IMR-90 (cell line): ENCODE results near the gene SYT17. TPM values are rescaled to one million over a fixed set of nuclear protein-coding genes. Genes with fewer than 3 reads are reported as not detected.

ENCODE experiments used
- ATAC-seq: fragments of 200-7000 bp; cut with Tn5 transposase; 2 replicates; pipeline ENCODE4 v1.9.1; 2020; ENCODE audit warnings: low read depth, mild to moderate bottlenecking, moderate library complexity
- BruUV-seq: library from RNA; stranded (reverse); fragments of 400-500 nt; replicated peaks from 2 replicates; lab custom pipeline; 2021; lab: Mats Ljungman, UMichigan
- CTCF ChIA-PET: fragments of 300-600 bp; formaldehyde crosslinking; extraction: SDS; loops from one replicate; lab custom pipeline; 2021; ENCODE audit warnings: antibody characterized with exemption; lab: Yijun Ruan, JAX
- POLR2A ChIA-PET: fragments of 300-600 bp; sonication (Branson Sonifier 250); formaldehyde crosslinking; loops from one replicate; lab custom pipeline; 2022; ENCODE audit warnings: antibody characterized with exemption; ENCODE audit not compliant: unreplicated experiment; lab: Charles Lee
- DNase-seq: peaks from one replicate; pipeline ENCODE4 v3.0.0; 2013
- H2AFZ ChIP-seq: replicated peaks from 2 replicates; pipeline ENCODE3; 2013; ENCODE audit warnings: low read length, mild to moderate bottlenecking; ENCODE audit not compliant: poor library complexity
- H2AK5ac ChIP-seq: 2 replicates; pipeline ENCODE4 v1.6.1; 2013; ENCODE audit warnings: low read depth, low read length, inconsistent platforms
- H2AK9ac ChIP-seq: replicated peaks from 2 replicates; pipeline ENCODE3; 2013; ENCODE audit warnings: mild to moderate bottlenecking, low read depth, low read length, moderate library complexity; ENCODE audit not compliant: poor library complexity
- H2BK120ac ChIP-seq: 2 replicates; pipeline ENCODE4 v1.6.1; 2013; ENCODE audit warnings: low read depth, low read length, inconsistent platforms
- H2BK15ac ChIP-seq: 3 replicates; pipeline ENCODE4 v1.6.1; 2013; ENCODE audit warnings: low read depth, low read length, inconsistent platforms
- H2BK20ac ChIP-seq: 2 replicates; pipeline ENCODE4 v1.6.1; 2013; ENCODE audit warnings: low read depth, mild to moderate bottlenecking, inconsistent platforms, low read length, moderate library complexity
- H2BK5ac ChIP-seq: 2 replicates; pipeline ENCODE4 v1.6.1; 2013; ENCODE audit warnings: mild to moderate bottlenecking, low read depth, low read length, inconsistent platforms; ENCODE audit not compliant: poor library complexity, severe bottlenecking
- H3K14ac ChIP-seq: replicated peaks from 2 replicates; pipeline ENCODE4 v1.6.1; 2013; ENCODE audit warnings: low read depth, low read length, inconsistent platforms
- H3K18ac ChIP-seq: 2 replicates; pipeline ENCODE4 v1.6.1; 2013; ENCODE audit warnings: low read depth, low read length, control low read depth
- H3K23ac ChIP-seq: 2 replicates; pipeline ENCODE4 v1.6.1; 2013; ENCODE audit warnings: low read depth, low read length, inconsistent platforms
- H3K27ac ChIP-seq: 2 replicates; pipeline ENCODE4 v1.5.1; 2013; ENCODE audit warnings: mild to moderate bottlenecking, control low read depth, low read length; ENCODE audit not compliant: insufficient read depth
- H3K27me3 ChIP-seq: 2 replicates; pipeline ENCODE4 v1.6.1; 2013; ENCODE audit warnings: low read length; ENCODE audit not compliant: control insufficient read depth, insufficient read depth
- H3K36me3 ChIP-seq: 2 replicates; pipeline ENCODE4 v1.6.1; 2013; ENCODE audit warnings: low read length, mixed read lengths; ENCODE audit not compliant: control insufficient read depth, insufficient read depth
- H3K4ac ChIP-seq: 2 replicates; pipeline ENCODE4 v1.6.1; 2013; ENCODE audit warnings: low read depth, low read length, inconsistent platforms
- H3K4me1 ChIP-seq: 2 replicates; pipeline ENCODE4 v1.6.1; 2013; ENCODE audit warnings: low read length, mixed read lengths; ENCODE audit not compliant: control insufficient read depth, insufficient read depth
- H3K4me2 ChIP-seq: 2 replicates; pipeline ENCODE4 v1.6.1; 2013; ENCODE audit warnings: low read depth, mild to moderate bottlenecking, control low read depth, low read length, moderate library complexity
- H3K4me3 ChIP-seq: 2 replicates; pipeline ENCODE4 v1.5.1; 2013; ENCODE audit warnings: low read depth, mild to moderate bottlenecking, control low read depth, low read length, moderate library complexity; ENCODE audit not compliant: insufficient read depth
- H3K56ac ChIP-seq: 2 replicates; pipeline ENCODE4 v1.6.1; 2013; ENCODE audit warnings: low read length, inconsistent platforms; ENCODE audit not compliant: insufficient read depth; ENCODE audit errors: extremely low read depth
- H3K79me1 ChIP-seq, 2 experiments: 2 replicates each; pipeline ENCODE4 v1.6.1; 2013; ENCODE audit warnings: low read length in 2 of 2, inconsistent platforms in 1 of 2, low read depth in 1 of 2
- H3K9ac ChIP-seq: 2 replicates; pipeline ENCODE4 v1.6.1; 2013; ENCODE audit warnings: low read depth, low read length, control low read depth
- H3K9me1 ChIP-seq: 2 replicates; pipeline ENCODE4 v1.6.1; 2013; ENCODE audit warnings: low read length, inconsistent platforms; ENCODE audit not compliant: insufficient read depth
- H3K9me3 ChIP-seq: 2 replicates; pipeline ENCODE4 v1.6.1; 2013; ENCODE audit warnings: low read length; ENCODE audit not compliant: control insufficient read depth, insufficient read depth
- H4K20me1 ChIP-seq: 2 replicates; pipeline ENCODE4 v1.6.1; 2013; ENCODE audit warnings: low read length, inconsistent platforms; ENCODE audit not compliant: insufficient read depth
- H4K5ac ChIP-seq: 2 replicates; pipeline ENCODE4 v1.6.1; 2013; ENCODE audit warnings: mild to moderate bottlenecking, low read depth, low read length, control low read depth
- H4K8ac ChIP-seq, 2 experiments: 2 replicates each; pipeline ENCODE4 v1.6.1; 2013; ENCODE audit warnings: low read depth in 2 of 2, low read length in 2 of 2, control low read depth in 1 of 2, inconsistent platforms in 1 of 2
- H4K91ac ChIP-seq: 2 replicates; pipeline ENCODE4 v1.6.1; 2013; ENCODE audit warnings: low read depth, low read length, inconsistent platforms; ENCODE audit not compliant: insufficient read depth
- CEBPB ChIP-seq: IDR thresholded peaks from 2 replicates; pipeline ENCODE4 v1.6.1; 2012; ENCODE audit warnings: low read depth, low read length, improper control_type of control experiment
- CHD1 ChIP-seq: IDR thresholded peaks from 2 replicates; pipeline ENCODE4 v1.6.1; 2012; ENCODE audit warnings: low read depth, low read length, improper control_type of control experiment
- CTCF ChIP-seq: conservative IDR thresholded peaks from 2 replicates; pipeline ENCODE4 v1.5.1; 2012; ENCODE audit warnings: mild to moderate bottlenecking, low read depth, low read length, improper control_type of control experiment
- FOS ChIP-seq: fragments of 150-350 bp; IDR thresholded peaks from 2 replicates; pipeline ENCODE4 v1.6.1; 2016; ENCODE audit warnings: low read depth, low read length
- MAZ ChIP-seq: IDR thresholded peaks from 2 replicates; pipeline ENCODE4 v1.6.1; 2012; ENCODE audit warnings: low read depth, mild to moderate bottlenecking, low read length, improper control_type of control experiment, moderate library complexity, borderline replicate concordance
- NFE2L2 ChIP-seq: fragments of 150-350 bp; IDR thresholded peaks from 2 replicates; pipeline ENCODE4 v1.6.1; 2016; ENCODE audit warnings: low read depth, mild to moderate bottlenecking, low read length
- POLR2A ChIP-seq: IDR thresholded peaks from 2 replicates; pipeline ENCODE4 v1.6.1; 2012; ENCODE audit warnings: mild to moderate bottlenecking, low read depth, low read length
- RAD21 ChIP-seq: IDR thresholded peaks from 2 replicates; pipeline ENCODE4 v1.6.1; 2012; ENCODE audit warnings: low read length, improper control_type of control experiment
- RFX5 ChIP-seq: IDR thresholded peaks from 2 replicates; pipeline ENCODE4 v1.8.0; 2012; ENCODE audit warnings: low read depth, mild to moderate bottlenecking, low read length, moderate library complexity
- USF2 ChIP-seq: fragments of 150-350 bp; IDR thresholded peaks from 2 replicates; pipeline ENCODE4 v1.6.1; 2017; ENCODE audit warnings: mild to moderate bottlenecking, antibody characterized with exemption, low read length, low read depth
- WGBS, 2 experiments: methylation state at CpG; one replicate each; pipeline versions ENCODE4 v1.1.5 to v1.1.7; 2013; ENCODE audit warnings: missing lambda C conversion rate in 2 of 2; ENCODE audit not compliant: insufficient read length in 1 of 2; ENCODE audit errors: extremely low coverage in 2 of 2; 5-methylcytosine and 5-hydroxymethylcytosine counted together
- dilution Hi-C: fragments of 300-500 bp; cut with HindIII; formaldehyde crosslinking; loops from one replicate; pipeline ENCODE4 v1.14.3; 2018; ENCODE audit warnings: low sequenced_read_pairs; ENCODE audit not compliant: unreplicated experiment
- in situ Hi-C: fragments of 300-500 bp; cut with MboI; formaldehyde crosslinking; loops from 3 replicates; pipeline ENCODE4 v1.14.3; 2019; ENCODE audit warnings: low sequenced_read_pairs, inconsistent platforms, mixed read lengths
- intact Hi-C: fragments of 100-400 bp; cut with micrococcal nuclease; formaldehyde crosslinking; loops from 2 replicates; pipeline ENCODE4 v1.10.0; 2022
- polyA plus RNA-seq, 3 experiments: library from polyadenylated mRNA; depleted of rRNA; stranded (reverse); fragments of >200 nt; gene quantifications; 2 replicates each; pipeline ENCODE4 v1.2.3, GENCODE V29; 2012; ENCODE audit warnings: low replicate concordance in 1 of 3
- total RNA-seq: library from RNA; depleted of rRNA; stranded (reverse); fragments of >200 nt; gene quantifications from 2 replicates; pipeline ENCODE4 v1.2.3, GENCODE V29; 2012
- TF ChIP-seq, protein P1 (sequence below): fragments of 150-350 bp; IDR thresholded peaks from 2 replicates; pipeline ENCODE4 v1.6.1; 2016; ENCODE audit warnings: low read depth, mild to moderate bottlenecking, low read length, moderate library complexity, borderline replicate concordance

SYT17 gene
- total and polyA plus RNA-seq, 2 of the 4 experiments (the other 2 are of a cell fraction): not detected

DNA sequence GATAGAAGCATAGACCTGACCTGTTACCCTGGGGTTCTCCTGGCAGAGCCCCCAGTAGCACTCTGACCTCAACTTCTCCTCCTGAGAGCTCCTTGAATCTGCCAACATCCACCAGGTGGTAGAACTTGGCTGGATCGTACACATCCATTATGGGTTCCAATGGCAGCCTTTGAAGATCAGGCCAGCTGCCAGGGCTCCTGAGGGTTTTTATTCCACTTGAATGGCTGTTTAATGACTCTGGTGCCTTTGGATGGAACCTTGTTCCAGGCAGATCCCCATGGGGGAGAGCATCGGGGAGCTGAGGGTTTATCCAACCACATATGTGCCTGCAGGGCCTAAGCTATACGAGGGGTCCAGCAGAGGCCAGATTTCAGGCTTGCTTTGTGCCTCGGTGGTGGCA lies 70.4 kb downstream of the SYT17 start:
- Histone ChIP-seq H3K9me1 (no peaks in the 10 kb centered on the region), H4K91ac (no peak overlapping the region), H4K8ac (no peak overlapping the region), H3K9ac (no peak overlapping the region), H2BK15ac (no peak overlapping the region), H2AK9ac (no peak overlapping the region), H3K4me3 (no peak overlapping the region), H3K27me3 (no peaks in the 10 kb centered on the region), H2BK20ac (no peak overlapping the region), H3K18ac (no peak overlapping the region), H4K20me1 (no peaks in the 10 kb centered on the region), H3K4me1 (no peaks in the 10 kb centered on the region), H3K4ac (no peak overlapping the region), H2AK5ac (no peak overlapping the region), H3K36me3 (no peaks in the 10 kb centered on the region), H3K9me3 (peaks cover 8% of the 10 kb centered on the region; the same call in 1 of the 2 replicates), H3K4me2 (no peak overlapping the region), H3K56ac (no peak overlapping the region), H3K23ac (no peak overlapping the region), H3K14ac (no peak overlapping the region), H2BK120ac (no peak overlapping the region), H3K79me1 (no peaks in the 10 kb centered on the region), H3K27ac (no peak overlapping the region), H2BK5ac (no peak overlapping the region), H4K5ac (no peak overlapping the region), H2AFZ (no peak overlapping the region)
- WGBS, 2 experiments: no CpG with 5 or more reads among the region's 4 CpGs
- ChIA-PET POLR2A (no interaction called here), CTCF (interaction anchor here (0.6 kb wide), 1 partner anchor 66 kb away, joined by 3 read pairs; no protein-coding TSS in a partner anchor)
- DNase-seq: no peak
- in situ Hi-C loops (no loop called here), dilution Hi-C loops (no loop called here), intact Hi-C loops (no loop called here)
- no peak for ATAC-seq
- BruUV-seq: no TSS peak
- TF ChIP-seq USF2 (no peak), MAZ (no peak), NFE2L2 (no peak), POLR2A (no peak), CHD1 (no peak), CTCF (no peak), RFX5 (no peak), FOS (no peak), RAD21 (no peak), CEBPB (no peak)
- TF ChIP-seq, protein P1, sequence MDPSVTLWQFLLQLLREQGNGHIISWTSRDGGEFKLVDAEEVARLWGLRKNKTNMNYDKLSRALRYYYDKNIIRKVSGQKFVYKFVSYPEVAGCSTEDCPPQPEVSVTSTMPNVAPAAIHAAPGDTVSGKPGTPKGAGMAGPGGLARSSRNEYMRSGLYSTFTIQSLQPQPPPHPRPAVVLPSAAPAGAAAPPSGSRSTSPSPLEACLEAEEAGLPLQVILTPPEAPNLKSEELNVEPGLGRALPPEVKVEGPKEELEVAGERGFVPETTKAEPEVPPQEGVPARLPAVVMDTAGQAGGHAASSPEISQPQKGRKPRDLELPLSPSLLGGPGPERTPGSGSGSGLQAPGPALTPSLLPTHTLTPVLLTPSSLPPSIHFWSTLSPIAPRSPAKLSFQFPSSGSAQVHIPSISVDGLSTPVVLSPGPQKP: no peak
